Psoas muscle (tissue), 8 donors: ENCODE results near the gene COL4A2. TPM values are rescaled to one million over a fixed set of nuclear protein-coding genes. Genes with fewer than 3 reads are reported as not detected.
A peak's percentile ranks its signal among the peaks of the same experiment; 100 is the strongest.

ENCODE experiments used
- ATAC-seq, 4 donors: fragments of 200-7000 bp; cut with Tn5 transposase; one replicate each; pipeline ENCODE4 v1.9.1; 2020; ENCODE audit warnings: moderate library complexity in 3 of 4, mild to moderate bottlenecking in 2 of 4
- DNase-seq, 2 donors: peaks; one replicate each; pipeline ENCODE4 v3.0.0-alpha.2; 2020
- H3K27ac ChIP-seq: fragments of 200-600 bp; one replicate; pipeline ENCODE4 v1.8.0; 2022
- H3K27me3 ChIP-seq, 3 donors: fragments of 200-600 bp in 1 of 3; one replicate each; pipeline versions ENCODE4 v1.6.1 to v1.8.0; 2013 to 2022; ENCODE audit warnings: low read length in 2 of 3, mild to moderate bottlenecking in 2 of 3, moderate library complexity in 1 of 3; ENCODE audit not compliant: insufficient read depth in 3 of 3
- H3K36me3 ChIP-seq, 2 donors: fragments of 200-600 bp in 1 of 2; one replicate each; pipeline versions ENCODE4 v1.6.1 to v1.8.0; 2013 to 2022; ENCODE audit warnings: low read depth in 1 of 2, mild to moderate bottlenecking in 1 of 2, moderate library complexity in 1 of 2; ENCODE audit not compliant: insufficient read depth in 1 of 2
- H3K4me1 ChIP-seq: fragments of 200-600 bp; one replicate; pipeline ENCODE4 v1.8.0; 2022
- H3K4me3 ChIP-seq: fragments of 200-600 bp; one replicate; pipeline ENCODE4 v1.8.0; 2022; ENCODE audit warnings: mild to moderate bottlenecking
- H3K9me3 ChIP-seq: fragments of 200-600 bp; one replicate; pipeline ENCODE4 v1.8.0; 2022
- WGBS, 3 donors: extraction: QIAGEN DNeasy Blood & Tissue Kit; methylation state at CpG; one replicate each; pipeline versions ENCODE4 v1.1.6 to v1.1.7; 2013; 5-methylcytosine and 5-hydroxymethylcytosine counted together
- intact Hi-C, 2 donors: fragments of 100-400 bp; cut with DNase I; formaldehyde crosslinking; loops; one replicate each; pipeline versions ENCODE4 v1.11.0 to v1.14.2; 2022
- polyA plus RNA-seq, 3 donors: library from polyadenylated mRNA; stranded (reverse); fragments of 200-250 nt; gene quantifications; one replicate each; pipeline ENCODE4 v1.2.3, GENCODE V29; 2013
- total RNA-seq, 4 donors: library from RNA; stranded (reverse); fragmentation: NEBNext Ultra II Directional in 2 of 4; extraction: Animal tissue kit (Norgen Biotek cat#: 25700) in 2 of 4; gene quantifications; one replicate each; pipeline versions ENCODE4 v1.2.1 to v1.2.4, GENCODE V29; 2021 to 2023
- TF ChIP-seq, protein P1 (sequence below): fragments of 200-600 bp; IDR thresholded peaks from one replicate; pipeline ENCODE4 v1.8.0; 2022; ENCODE audit warnings: antibody characterized with exemption
- donor health status: healthy with polysubstance abuse.
- donor health status: DM: no; HTN: no; CAD: no; lungs with moderate emphysema.
- donor health status: Bipolar disorder and iron deficiency.
- donor health status: healthy.
- donor health status: DM: yes; HTN: yes; CAD: no.
- donor health status: DM: no; HTN: no; CAD: no.
- donor health status: DM: no; HTN: no; CAD: no.
- donor health status: DM: yes; HTN: yes; CAD: no.

Gene COL4A2
- total and polyA plus RNA-seq, 7 donors: 25.8 to 84.5 (median 57.8) TPM

GRCh38 chr13:110396913-110397381, 89.9 kb downstream of the COL4A2 start:
- WGBS, 3 donors: 11 to 27% (median 19%) methylated on average over 11 of the region's 11 CpGs
- peaks cover 0 to 12% (median 3%) of the 10 kb centered on the region in 3 donors for H3K27me3 ChIP-seq
- intact Hi-C loops: no loop called here
- ATAC-seq (peak; percentile 91 to 96 (median 92)), DNase-seq (peak; percentile 89 to 92)
- H3K36me3 ChIP-seq: no peaks in the 10 kb centered on the region
- peak overlapping the region; percentile 73 for H3K27ac ChIP-seq
- H3K4me1 ChIP-seq: peaks cover 9% of the 10 kb centered on the region
- TF ChIP-seq, protein P1, sequence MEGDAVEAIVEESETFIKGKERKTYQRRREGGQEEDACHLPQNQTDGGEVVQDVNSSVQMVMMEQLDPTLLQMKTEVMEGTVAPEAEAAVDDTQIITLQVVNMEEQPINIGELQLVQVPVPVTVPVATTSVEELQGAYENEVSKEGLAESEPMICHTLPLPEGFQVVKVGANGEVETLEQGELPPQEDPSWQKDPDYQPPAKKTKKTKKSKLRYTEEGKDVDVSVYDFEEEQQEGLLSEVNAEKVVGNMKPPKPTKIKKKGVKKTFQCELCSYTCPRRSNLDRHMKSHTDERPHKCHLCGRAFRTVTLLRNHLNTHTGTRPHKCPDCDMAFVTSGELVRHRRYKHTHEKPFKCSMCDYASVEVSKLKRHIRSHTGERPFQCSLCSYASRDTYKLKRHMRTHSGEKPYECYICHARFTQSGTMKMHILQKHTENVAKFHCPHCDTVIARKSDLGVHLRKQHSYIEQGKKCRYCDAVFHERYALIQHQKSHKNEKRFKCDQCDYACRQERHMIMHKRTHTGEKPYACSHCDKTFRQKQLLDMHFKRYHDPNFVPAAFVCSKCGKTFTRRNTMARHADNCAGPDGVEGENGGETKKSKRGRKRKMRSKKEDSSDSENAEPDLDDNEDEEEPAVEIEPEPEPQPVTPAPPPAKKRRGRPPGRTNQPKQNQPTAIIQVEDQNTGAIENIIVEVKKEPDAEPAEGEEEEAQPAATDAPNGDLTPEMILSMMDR: no peak
- H3K4me3 ChIP-seq: peak overlapping the region; percentile 37
- no peaks in the 10 kb centered on the region for H3K9me3 ChIP-seq

DNA sequence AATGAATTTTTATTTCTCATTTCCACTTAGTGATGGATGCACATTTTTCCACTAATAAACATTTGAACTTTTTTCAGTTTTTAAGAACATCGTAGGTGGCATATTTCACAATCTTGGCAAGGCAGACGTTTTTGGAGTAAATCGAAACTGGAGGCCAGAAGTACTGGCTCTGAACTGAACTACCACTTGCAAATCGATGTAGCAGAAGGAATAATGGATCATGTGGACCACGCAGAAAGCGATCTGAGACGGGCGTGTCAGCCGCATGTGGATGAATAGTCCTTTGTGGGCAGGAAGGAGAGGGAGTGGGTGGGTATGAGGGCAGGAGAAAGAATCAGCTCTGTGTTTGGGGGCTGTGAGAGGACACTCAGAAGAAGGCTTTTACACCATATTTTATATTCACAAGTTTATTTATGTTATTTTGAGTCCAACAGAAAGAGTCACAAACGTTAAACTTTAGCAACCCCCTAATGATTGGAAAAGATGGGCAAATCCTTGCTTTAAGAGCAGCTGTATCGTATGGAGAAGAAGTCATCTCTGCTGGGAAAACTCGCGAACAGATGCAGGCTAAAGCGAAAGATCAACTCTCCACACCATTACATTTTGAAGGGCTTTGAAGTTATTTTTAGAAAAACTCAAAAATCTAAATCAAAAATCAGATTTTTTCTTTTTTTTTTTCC, 90.5 kb downstream of the COL4A2 start:
- H3K27me3 ChIP-seq: peaks cover 0 to 12% (median under 1%) of the 10 kb centered on the region in 3 donors
- H3K4me3 ChIP-seq: peak overlapping the region; percentile 37
- peak overlapping the region; percentile 73 for H3K27ac ChIP-seq
- TF ChIP-seq, protein P1: no peak
- DNase-seq: no peak
- ATAC-seq: peak in 2 of 4 donors; percentile 29 to 61
- intact Hi-C loops: no loop called here
- no peaks in the 10 kb centered on the region for H3K36me3 ChIP-seq
- peaks cover 9% of the 10 kb centered on the region for H3K4me1 ChIP-seq
- H3K9me3 ChIP-seq: no peaks in the 10 kb centered on the region
- WGBS, 3 donors: 16 to 33% (median 19%) methylated on average over 14 of the region's 14 CpGs

DNA sequence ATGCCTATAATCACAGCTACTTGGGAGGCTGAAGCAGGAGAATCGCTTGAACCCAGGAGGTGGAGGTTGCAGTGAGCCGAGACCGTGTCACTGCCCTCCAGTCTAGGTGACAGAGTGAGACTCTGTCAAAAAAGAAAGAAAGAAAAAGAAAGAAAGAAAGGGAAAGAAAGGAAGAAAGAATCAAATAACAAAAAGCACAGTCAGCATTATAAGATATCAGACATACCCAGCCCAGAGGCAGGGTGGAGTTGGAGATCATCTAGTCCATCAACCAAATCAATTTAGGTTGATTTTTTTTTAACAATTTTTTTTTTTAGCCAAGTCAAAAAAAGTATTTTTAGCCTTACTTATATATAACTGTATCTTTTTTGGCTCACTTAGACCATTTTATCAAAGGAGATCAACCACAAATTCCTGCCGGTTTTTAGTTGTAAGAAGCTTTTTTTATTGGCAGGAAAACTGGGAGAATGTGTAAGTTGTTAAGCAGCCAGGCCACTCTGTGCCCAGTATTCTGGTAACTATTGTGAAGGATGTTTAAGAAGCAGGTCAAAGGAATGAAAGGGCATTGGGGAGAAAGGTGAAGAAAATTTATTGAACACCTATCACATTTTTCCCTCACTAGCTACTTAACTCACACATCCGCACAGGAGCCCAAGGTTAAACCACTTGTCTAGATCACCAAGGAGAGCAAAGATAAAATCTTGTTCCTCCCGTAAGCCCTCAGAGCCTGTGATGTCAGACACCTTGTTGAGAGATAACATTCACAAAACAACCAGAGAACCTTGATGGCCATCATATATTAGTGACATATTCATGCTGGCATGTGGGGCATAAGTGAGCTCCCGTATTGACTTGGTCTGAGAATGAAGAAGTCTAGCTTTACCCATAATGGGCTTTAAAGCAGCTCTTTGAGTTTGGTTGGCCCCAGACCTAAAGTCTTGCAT, 91.8 kb downstream of the COL4A2 start:
- Histone ChIP-seq H3K27me3 (peaks cover 0 to 12% (median 0%) of the 10 kb centered on the region in 3 donors), H3K4me1 (peaks cover 9% of the 10 kb centered on the region), H3K9me3 (no peaks in the 10 kb centered on the region), H3K4me3 (no peak overlapping the region), H3K36me3 (no peaks in the 10 kb centered on the region), H3K27ac (peak overlapping the region; percentile 73)
- ATAC-seq: no peak
- intact Hi-C loops: no loop called here
- WGBS, 3 donors: 76 to 85% (median 84%) methylated on average over 7 of the region's 7 CpGs
- TF ChIP-seq, protein P1: no peak
- DNase-seq: no peak

DNA sequence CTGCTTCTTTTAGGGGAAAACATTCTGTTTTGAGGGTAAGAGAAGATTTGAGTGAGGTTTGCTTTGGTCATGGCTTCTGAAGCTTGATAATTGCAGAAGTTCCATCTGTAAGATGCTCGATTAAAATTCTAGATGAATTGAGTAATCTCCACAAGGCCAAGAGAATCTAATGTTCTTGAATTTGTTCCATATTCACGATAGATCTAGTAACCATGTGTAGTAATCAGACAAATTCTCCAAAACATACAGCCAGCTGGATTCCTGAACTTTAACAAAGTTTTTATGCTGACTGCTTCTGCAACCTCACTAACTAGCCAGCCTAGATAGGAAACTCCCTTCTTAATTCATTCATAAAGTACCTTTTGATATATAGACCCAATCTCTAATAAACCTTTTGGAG, 92.7 kb downstream of the COL4A2 start:
- H3K4me1 ChIP-seq: peaks cover 9% of the 10 kb centered on the region
- intact Hi-C loops: no loop called here
- TF ChIP-seq, protein P1: no peak

More for the DNA sequence above, 92.7 kb downstream of the COL4A2 start:
- WGBS, 3 donors: 18 to 48% (median 30%) methylated on average over 2 of the region's 2 CpGs
- peaks cover 0 to 12% (median 0%) of the 10 kb centered on the region in 3 donors for H3K27me3 ChIP-seq
- DNase-seq (no peak), ATAC-seq (no peak)
- H3K9me3 ChIP-seq: no peaks in the 10 kb centered on the region
- no peaks in the 10 kb centered on the region for H3K36me3 ChIP-seq
- H3K4me3 ChIP-seq: no peak overlapping the region
- H3K27ac ChIP-seq: peak overlapping the region; percentile 47
